Measurements from ENCODE around the gene EQTN.
"Not testable (repeated sequence)": the region's sequence is repeated elsewhere in the genome, so short reads cannot be mapped to it uniquely, and the experiment has no call there.

EQTN gene

DNA sequence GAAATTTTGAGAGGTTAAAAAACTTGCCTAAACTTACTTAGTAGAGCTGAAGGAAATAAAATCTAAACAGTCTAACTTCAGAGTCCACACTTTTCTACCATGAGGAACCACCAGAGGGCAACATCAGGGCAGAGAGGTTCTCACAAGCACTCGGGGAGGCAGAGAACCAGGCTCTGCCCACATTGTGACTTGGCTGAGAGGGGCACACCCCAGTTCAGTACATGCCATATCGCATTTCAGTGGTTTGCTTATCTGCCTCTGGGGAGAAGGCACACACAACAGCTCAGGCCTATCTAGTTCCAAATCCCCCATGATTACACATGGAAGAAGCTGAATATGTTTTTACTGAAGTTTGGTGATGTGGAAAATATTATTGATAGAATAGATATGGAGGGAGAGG lies 49.2 kb downstream of the EQTN start:
- TF ChIP-seq, protein P1, sequence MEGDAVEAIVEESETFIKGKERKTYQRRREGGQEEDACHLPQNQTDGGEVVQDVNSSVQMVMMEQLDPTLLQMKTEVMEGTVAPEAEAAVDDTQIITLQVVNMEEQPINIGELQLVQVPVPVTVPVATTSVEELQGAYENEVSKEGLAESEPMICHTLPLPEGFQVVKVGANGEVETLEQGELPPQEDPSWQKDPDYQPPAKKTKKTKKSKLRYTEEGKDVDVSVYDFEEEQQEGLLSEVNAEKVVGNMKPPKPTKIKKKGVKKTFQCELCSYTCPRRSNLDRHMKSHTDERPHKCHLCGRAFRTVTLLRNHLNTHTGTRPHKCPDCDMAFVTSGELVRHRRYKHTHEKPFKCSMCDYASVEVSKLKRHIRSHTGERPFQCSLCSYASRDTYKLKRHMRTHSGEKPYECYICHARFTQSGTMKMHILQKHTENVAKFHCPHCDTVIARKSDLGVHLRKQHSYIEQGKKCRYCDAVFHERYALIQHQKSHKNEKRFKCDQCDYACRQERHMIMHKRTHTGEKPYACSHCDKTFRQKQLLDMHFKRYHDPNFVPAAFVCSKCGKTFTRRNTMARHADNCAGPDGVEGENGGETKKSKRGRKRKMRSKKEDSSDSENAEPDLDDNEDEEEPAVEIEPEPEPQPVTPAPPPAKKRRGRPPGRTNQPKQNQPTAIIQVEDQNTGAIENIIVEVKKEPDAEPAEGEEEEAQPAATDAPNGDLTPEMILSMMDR (IDR thresholded peaks at IDR 0.05; ENCODE audit: extremely low read depth, insufficient read depth, missing control alignments): peak; percentile 62
- in situ Hi-C loops (cut with MboI; ENCODE audit: low pct_unique_long_range_greater_than_20kb, low sequenced_read_pairs, unreplicated experiment): no loop called here
- peak; percentile 25 for DNase-seq (ENCODE audit: low spot score)

GRCh38 chr9:27239648-27240047 lies 57.3 kb downstream of the EQTN start:
- in situ Hi-C loops (cut with MboI; ENCODE audit: low pct_unique_long_range_greater_than_20kb, low sequenced_read_pairs, unreplicated experiment); DNase-seq (ENCODE audit: low spot score): not testable (repeated sequence)

Measured in GM13977 (cell line).